ENCODE measurements around the gene IQSEC1. TPM values are rescaled to one million over a fixed set of nuclear protein-coding genes. Genes with fewer than 3 reads are reported as not detected.

The IQSEC1 gene
- polyA plus RNA-seq, 1 experiment = 3.6 TPM

DNA sequence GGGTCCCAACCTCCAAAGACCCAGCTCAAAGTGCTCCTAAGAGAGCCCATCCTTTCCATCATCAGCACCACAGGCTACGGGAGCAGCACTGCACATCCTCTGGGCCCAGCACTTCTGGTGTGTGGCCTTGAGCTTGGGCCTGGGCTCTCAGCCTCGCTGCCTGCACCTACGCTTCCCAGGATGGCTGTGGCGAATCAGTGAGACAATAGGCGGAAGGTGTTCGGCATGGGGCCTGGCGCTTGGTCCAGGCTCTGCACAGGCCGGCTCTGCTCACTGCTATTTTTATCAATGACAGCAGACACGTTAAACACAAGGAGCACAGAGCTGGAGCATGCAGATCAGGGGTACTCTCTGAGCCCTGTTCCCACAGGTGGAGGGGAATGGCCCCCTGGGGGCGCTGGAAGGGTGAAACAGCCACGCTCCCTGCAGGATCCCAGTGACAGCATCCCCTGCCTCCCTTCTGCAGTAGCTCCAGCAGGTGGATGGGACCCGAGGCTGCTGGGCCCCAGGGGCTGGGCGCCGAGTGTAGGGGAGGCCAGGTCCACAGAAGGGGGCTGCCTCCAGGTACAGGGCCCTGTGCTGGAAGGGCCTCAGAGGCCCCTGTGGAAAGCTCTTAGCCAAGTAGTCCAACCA lies 141.8 kb downstream of the IQSEC1 start:
- Histone ChIP-seq H3K9me3 (ENCODE audit: control insufficient read depth, insufficient read depth, low read length) (no peaks in the 10 kb centered on the region; the same call in 1 of the 2 replicates), H3K27ac (ENCODE audit: low read depth, low read length) (no peak overlapping the region), H3K4me3 (ENCODE audit: low read depth, low read length) (no peak overlapping the region), H3K27me3 (ENCODE audit: control insufficient read depth, insufficient read depth, low read length) (no peaks in the 10 kb centered on the region)
- ChIA-PET CTCF (interaction anchor here (1.0 kb wide), 1 partner anchor 40 kb away, joined by 3 read pairs; no protein-coding TSS in a partner anchor), POLR2A (no interaction called here)
- TF ChIP-seq CTCF (IDR thresholded peaks at IDR 0.05; ENCODE audit: low read depth, low read length) = no peak
- DNase-seq (ENCODE audit: low read depth, low spot score) = no peak

DNA sequence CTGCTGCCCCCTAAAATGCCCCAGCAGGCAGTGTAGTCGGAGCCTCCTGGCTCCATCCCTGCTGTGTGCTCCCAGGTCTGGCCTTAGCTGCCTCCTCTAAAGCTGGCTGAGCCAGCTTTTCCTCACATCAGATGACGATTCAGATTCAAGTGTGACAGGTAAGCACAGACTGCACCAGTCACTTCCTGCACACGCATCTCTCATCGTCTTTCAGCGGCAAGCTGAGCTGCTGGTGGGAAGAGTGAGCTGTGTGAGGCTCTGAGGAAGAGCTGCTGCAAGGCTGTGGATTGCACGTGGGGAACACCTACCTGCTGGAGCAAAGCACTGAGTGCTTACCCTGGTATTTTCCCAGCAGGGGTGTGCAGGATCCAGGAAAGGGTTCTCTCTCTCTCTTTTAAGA lies 143.4 kb downstream of the IQSEC1 start:
- Histone ChIP-seq H3K4me3 (ENCODE audit: low read depth, low read length) (no peak overlapping the region), H3K9me3 (ENCODE audit: control insufficient read depth, insufficient read depth, low read length) (no peaks in the 10 kb centered on the region), H3K27me3 (ENCODE audit: control insufficient read depth, insufficient read depth, low read length) (no peaks in the 10 kb centered on the region), H3K27ac (ENCODE audit: low read depth, low read length) (no peak overlapping the region)
- ChIA-PET CTCF (no interaction called here), POLR2A (no interaction called here)
- DNase-seq (ENCODE audit: low read depth, low spot score) = no peak
- TF ChIP-seq CTCF (IDR thresholded peaks at IDR 0.05; ENCODE audit: low read depth, low read length) = no peak

GRCh38 chr3:12926660-12927059 lies 146.6 kb downstream of the IQSEC1 start:
- POLR2A ChIA-PET = no interaction called here
- no peak for TF ChIP-seq CTCF (IDR thresholded peaks at IDR 0.05; ENCODE audit: low read depth, low read length)
- H3K27me3 ChIP-seq (ENCODE audit: control insufficient read depth, insufficient read depth, low read length) = no peaks in the 10 kb centered on the region
- no peak for DNase-seq (ENCODE audit: low read depth, low spot score)
- H3K9me3 ChIP-seq (ENCODE audit: control insufficient read depth, insufficient read depth, low read length) = no peaks in the 10 kb centered on the region
- no peak overlapping the region for H3K27ac ChIP-seq (ENCODE audit: low read depth, low read length)
- H3K4me3 ChIP-seq (ENCODE audit: low read depth, low read length) = no peak overlapping the region
- CTCF ChIA-PET = no interaction called here

GRCh38 chr3:12925648-12926047 lies 147.6 kb downstream of the IQSEC1 start:
- no peak for TF ChIP-seq CTCF (IDR thresholded peaks at IDR 0.05; ENCODE audit: low read depth, low read length)
- POLR2A ChIA-PET = no interaction called here
- CTCF ChIA-PET = no interaction called here
- H3K27ac ChIP-seq (ENCODE audit: low read depth, low read length) = no peak overlapping the region
- no peaks in the 10 kb centered on the region for H3K9me3 ChIP-seq (ENCODE audit: control insufficient read depth, insufficient read depth, low read length)
- no peaks in the 10 kb centered on the region for H3K27me3 ChIP-seq (ENCODE audit: control insufficient read depth, insufficient read depth, low read length)
- no peak overlapping the region for H3K4me3 ChIP-seq (ENCODE audit: low read depth, low read length)
- no peak for DNase-seq (ENCODE audit: low read depth, low spot score)

- CTCF ChIA-PET = no interaction called here
These were observed 148.8 kb downstream of the IQSEC1 start for GRCh38 chr3:12924437-12924836.

More at GRCh38 chr3:12924437-12924836, 148.8 kb downstream of the IQSEC1 start:
- no peaks in the 10 kb centered on the region; the same call in 1 of the 2 replicates for H3K9me3 ChIP-seq (ENCODE audit: control insufficient read depth, insufficient read depth, low read length)
- no peaks in the 10 kb centered on the region for H3K27me3 ChIP-seq (ENCODE audit: control insufficient read depth, insufficient read depth, low read length)
- POLR2A ChIA-PET = no interaction called here
- no peak for TF ChIP-seq CTCF (IDR thresholded peaks at IDR 0.05; ENCODE audit: low read depth, low read length)
- H3K27ac ChIP-seq (ENCODE audit: low read depth, low read length) = no peak overlapping the region
- no peak for DNase-seq (ENCODE audit: low read depth, low spot score)
- no peak overlapping the region for H3K4me3 ChIP-seq (ENCODE audit: low read depth, low read length)

Data from AG04450 (cell line).